ENCODE data around the gene PCSK7.
"Not testable (repeated sequence)": the region's sequence is repeated elsewhere in the genome, so short reads cannot be mapped to it uniquely, and the experiment has no call there.

PCSK7 gene

DNA sequence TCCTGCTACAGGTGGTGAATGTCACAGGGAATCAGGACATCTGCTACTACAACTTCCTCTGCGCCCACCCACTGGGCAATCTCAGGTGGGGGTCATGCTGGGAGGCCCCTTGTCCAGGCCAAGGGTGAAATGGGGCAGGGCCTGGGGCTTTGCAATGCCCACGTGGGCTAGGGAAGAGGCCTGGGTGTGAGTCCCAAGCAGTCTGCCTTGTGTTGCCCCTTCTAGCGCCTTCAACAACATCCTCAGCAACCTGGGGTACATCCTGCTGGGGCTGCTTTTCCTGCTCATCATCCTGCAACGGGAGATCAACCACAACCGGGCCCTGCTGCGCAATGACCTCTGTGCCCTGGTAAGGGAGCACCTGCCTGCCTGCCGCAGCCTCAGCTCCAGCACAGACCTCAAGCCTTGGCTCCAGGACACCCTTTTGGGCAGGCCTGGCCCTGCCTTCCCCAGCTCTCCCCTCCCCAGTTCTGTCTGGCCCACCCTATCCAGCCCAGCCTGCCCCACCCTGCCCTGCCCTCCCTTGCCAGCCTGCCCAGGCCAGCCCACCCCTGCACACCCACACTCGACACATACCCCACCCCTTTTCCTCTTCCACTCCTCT lies 41.8 kb downstream of the PCSK7 start:
- WGBS, 2 experiments, result 92 to 93% methylated on average over 8 of the region's 8 CpGs
- no peaks in the 10 kb centered on the region for H3K4me1 ChIP-seq (ENCODE audit: control insufficient read depth, insufficient read depth, low read length)
- H3K36me3 ChIP-seq (ENCODE audit: control insufficient read depth, insufficient read depth, low read length), result peaks cover 5% of the 10 kb centered on the region
- H3K9me3 ChIP-seq (ENCODE audit: control insufficient read depth, low read length), result no peaks in the 10 kb centered on the region
- H3K27ac ChIP-seq (ENCODE audit: insufficient read depth, low read depth, low read length, poor library complexity, severe bottlenecking), result no peak overlapping the region
- H3K27me3 ChIP-seq (ENCODE audit: control insufficient read depth, insufficient read depth, low read length, poor library complexity, severe bottlenecking), result no peaks in the 10 kb centered on the region
- H3K4me3 ChIP-seq (ENCODE audit: insufficient read depth, low read depth, low read length), result no peak overlapping the region

DNA sequence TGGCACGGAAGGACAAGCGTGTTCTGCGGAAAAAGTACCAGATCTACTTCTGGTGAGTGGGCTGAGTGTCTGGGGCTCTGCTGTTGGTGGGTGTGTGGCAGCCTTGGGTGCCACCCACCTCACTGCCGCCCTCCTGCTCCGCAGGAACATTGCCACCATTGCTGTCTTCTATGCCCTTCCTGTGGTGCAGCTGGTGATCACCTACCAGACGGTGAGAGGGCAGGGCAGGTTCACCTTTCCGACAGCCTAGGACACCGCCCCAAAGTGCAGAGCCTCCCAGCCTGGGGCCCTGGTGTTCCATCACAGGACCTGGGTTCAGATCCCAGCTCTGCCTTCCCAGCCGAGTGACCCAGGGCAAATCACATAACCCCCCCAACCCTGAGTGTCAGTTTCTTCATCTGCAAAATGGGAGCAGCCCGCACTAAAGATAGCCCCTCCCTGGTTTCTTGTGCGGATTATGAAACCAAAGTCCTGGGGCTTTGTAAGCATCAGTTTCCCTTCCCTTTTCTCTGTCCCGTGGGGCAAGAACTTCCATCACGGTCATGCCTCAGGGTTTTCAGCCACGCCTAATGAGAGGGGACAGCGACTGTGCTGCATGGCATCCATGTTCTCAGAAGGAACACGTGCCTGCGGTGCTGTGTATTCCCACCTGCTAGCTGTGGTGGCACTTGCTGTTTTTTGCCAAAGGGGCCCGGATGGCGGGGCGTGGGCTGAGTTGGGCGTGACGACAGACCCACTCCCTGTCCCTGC lies 42.5 kb downstream of the PCSK7 start:
- Histone ChIP-seq H3K4me1 (ENCODE audit: control insufficient read depth, insufficient read depth, low read length) (no peaks in the 10 kb centered on the region), H3K9me3 (ENCODE audit: control insufficient read depth, low read length) (no peaks in the 10 kb centered on the region), H3K36me3 (ENCODE audit: control insufficient read depth, insufficient read depth, low read length) (peaks cover 5% of the 10 kb centered on the region), H3K27ac (ENCODE audit: insufficient read depth, low read depth, low read length, poor library complexity, severe bottlenecking) (no peak overlapping the region), H3K4me3 (ENCODE audit: insufficient read depth, low read depth, low read length) (no peak overlapping the region), H3K27me3 (ENCODE audit: control insufficient read depth, insufficient read depth, low read length, poor library complexity, severe bottlenecking) (no peaks in the 10 kb centered on the region)
- 95% methylated on average over 22 of the region's 22 CpGs for WGBS, 2 experiments

- Histone ChIP-seq H3K27ac (ENCODE audit: insufficient read depth, low read depth, low read length, poor library complexity, severe bottlenecking) (no peak overlapping the region), H3K4me3 (ENCODE audit: insufficient read depth, low read depth, low read length) (no peak overlapping the region), H3K4me1 (ENCODE audit: control insufficient read depth, insufficient read depth, low read length) (no peaks in the 10 kb centered on the region), H3K36me3 (ENCODE audit: control insufficient read depth, insufficient read depth, low read length) (peaks cover 5% of the 10 kb centered on the region), H3K27me3 (ENCODE audit: control insufficient read depth, insufficient read depth, low read length, poor library complexity, severe bottlenecking) (no peaks in the 10 kb centered on the region), H3K9me3 (ENCODE audit: control insufficient read depth, low read length) (no peaks in the 10 kb centered on the region)
- 90 to 91% methylated on average over 20 of the region's 20 CpGs for WGBS, 2 experiments
These were observed 43.2 kb downstream of the PCSK7 start for GRCh38 chr11:117188620-117189081.

DNA sequence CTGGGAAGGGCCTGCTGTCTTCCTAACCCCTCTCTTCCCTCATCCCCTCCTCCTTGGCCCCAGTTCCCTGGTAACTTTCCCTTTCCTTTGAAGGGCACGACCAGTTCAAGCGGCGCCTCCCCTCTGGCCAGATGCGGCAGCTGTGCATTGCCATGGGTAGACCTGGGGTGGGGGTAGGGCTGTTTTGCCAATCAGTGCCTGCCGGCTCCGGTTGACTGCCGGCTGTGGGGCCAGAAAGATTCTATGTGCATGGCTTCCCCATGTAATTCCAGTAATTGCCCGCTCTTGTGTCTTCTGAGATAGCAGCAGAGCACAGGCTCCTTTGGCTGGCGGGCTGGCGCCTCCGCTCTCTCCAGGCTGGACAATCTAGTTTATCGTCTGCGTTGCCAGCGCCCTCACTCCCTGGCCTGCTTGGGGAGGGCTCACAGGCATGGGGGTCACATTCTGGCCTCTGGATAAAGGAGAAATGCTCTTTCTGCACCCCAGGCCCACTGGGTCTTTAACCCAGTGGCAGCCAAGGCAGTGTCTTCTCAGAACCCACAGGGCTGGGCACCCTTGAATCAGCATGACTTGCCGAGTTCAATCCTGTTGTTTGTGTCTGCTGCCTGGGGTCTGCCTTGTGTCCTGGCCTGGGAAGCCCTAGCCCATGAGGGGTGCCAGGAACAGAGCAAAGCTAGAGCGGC lies 43.9 kb downstream of the PCSK7 start:
- Histone ChIP-seq H3K4me3 (ENCODE audit: insufficient read depth, low read depth, low read length) (no peak overlapping the region), H3K36me3 (ENCODE audit: control insufficient read depth, insufficient read depth, low read length) (peaks cover 5% of the 10 kb centered on the region), H3K27me3 (ENCODE audit: control insufficient read depth, insufficient read depth, low read length, poor library complexity, severe bottlenecking) (no peaks in the 10 kb centered on the region), H3K27ac (ENCODE audit: insufficient read depth, low read depth, low read length, poor library complexity, severe bottlenecking) (no peak overlapping the region), H3K9me3 (ENCODE audit: control insufficient read depth, low read length) (no peaks in the 10 kb centered on the region), H3K4me1 (ENCODE audit: control insufficient read depth, insufficient read depth, low read length) (no peaks in the 10 kb centered on the region)
- WGBS, 2 experiments, result 94 to 95% methylated on average over 16 of the region's 16 CpGs

DNA sequence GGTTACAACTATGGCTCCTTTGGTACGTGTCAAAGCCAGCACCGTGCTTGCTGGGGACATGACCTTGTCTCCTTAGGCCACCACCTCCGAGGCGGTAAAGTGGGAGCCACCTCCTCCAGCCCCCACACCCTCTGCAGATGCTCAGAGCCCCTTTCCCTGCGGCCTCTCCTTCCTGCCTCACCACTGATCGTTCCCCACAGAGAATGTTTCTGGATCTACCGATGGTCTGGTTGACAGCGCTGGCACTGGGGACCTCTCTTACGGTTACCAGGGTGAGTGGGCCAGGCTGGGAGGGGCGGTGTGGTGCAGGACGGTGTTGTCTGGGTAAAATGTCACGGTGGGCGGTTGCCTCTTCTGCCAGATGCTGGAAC lies 44.5 kb downstream of the PCSK7 start:
- Histone ChIP-seq H3K4me1 (ENCODE audit: control insufficient read depth, insufficient read depth, low read length) (no peaks in the 10 kb centered on the region), H3K27ac (ENCODE audit: insufficient read depth, low read depth, low read length, poor library complexity, severe bottlenecking) (no peak overlapping the region), H3K9me3 (ENCODE audit: control insufficient read depth, low read length) (no peaks in the 10 kb centered on the region), H3K4me3 (ENCODE audit: insufficient read depth, low read depth, low read length) (no peak overlapping the region), H3K36me3 (ENCODE audit: control insufficient read depth, insufficient read depth, low read length) (peaks cover 7% of the 10 kb centered on the region), H3K27me3 (ENCODE audit: control insufficient read depth, insufficient read depth, low read length, poor library complexity, severe bottlenecking) (no peaks in the 10 kb centered on the region)
- 93% methylated on average over 13 of the region's 13 CpGs for WGBS, 2 experiments

DNA sequence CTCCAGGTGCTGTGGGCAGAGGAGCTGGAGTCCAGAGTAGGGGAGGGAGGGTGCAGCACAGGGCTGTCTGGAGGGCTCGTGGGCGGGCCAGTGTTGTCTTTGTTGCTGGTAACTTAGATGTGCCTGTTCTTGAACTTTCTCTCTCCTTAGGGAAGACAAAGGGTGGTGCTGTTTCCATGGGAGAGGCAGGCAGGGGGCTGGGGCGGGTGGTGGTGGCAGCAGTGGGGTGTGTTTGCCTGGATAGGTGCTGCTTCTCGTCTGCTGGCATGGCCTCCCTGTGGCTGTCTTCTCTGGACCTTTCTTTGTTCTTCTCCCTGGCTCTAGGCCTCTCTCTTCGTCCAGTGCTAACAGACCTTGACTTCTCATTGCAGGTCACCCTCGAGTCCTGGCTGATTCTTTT lies 44.9 kb downstream of the PCSK7 start:
- no peaks in the 10 kb centered on the region for H3K4me1 ChIP-seq (ENCODE audit: control insufficient read depth, insufficient read depth, low read length)
- H3K9me3 ChIP-seq (ENCODE audit: control insufficient read depth, low read length), result no peaks in the 10 kb centered on the region
- H3K36me3 ChIP-seq (ENCODE audit: control insufficient read depth, insufficient read depth, low read length), result peaks cover 7% of the 10 kb centered on the region
- H3K4me3 ChIP-seq (ENCODE audit: insufficient read depth, low read depth, low read length), result no peak overlapping the region
- H3K27ac ChIP-seq (ENCODE audit: insufficient read depth, low read depth, low read length, poor library complexity, severe bottlenecking), result no peak overlapping the region
- 90 to 91% methylated on average over 6 of the region's 6 CpGs for WGBS, 2 experiments
- H3K27me3 ChIP-seq (ENCODE audit: control insufficient read depth, insufficient read depth, low read length, poor library complexity, severe bottlenecking), result no peaks in the 10 kb centered on the region

DNA sequence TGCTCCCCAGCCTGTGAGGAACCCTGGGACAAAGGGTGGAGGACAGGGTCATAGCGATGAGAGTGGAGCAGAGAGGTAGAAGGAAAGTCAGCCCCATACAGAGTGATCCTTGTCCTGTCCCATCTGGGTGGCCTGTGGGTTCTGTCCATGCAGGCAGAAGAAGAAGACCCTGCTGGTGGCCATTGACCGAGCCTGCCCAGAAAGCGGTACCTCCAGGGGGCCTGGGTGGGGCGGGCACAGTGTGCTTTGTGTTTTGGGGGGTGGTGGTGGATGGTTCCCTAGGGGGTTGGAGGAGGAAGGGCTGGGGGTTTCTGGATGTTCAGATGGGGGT lies 45.5 kb downstream of the PCSK7 start:
- H3K36me3 ChIP-seq (ENCODE audit: control insufficient read depth, insufficient read depth, low read length), result peaks cover 4% of the 10 kb centered on the region
- H3K27me3 ChIP-seq (ENCODE audit: control insufficient read depth, insufficient read depth, low read length, poor library complexity, severe bottlenecking), result no peaks in the 10 kb centered on the region
- H3K27ac ChIP-seq (ENCODE audit: insufficient read depth, low read depth, low read length, poor library complexity, severe bottlenecking), result no peak overlapping the region
- H3K4me3 ChIP-seq (ENCODE audit: insufficient read depth, low read depth, low read length), result no peak overlapping the region
- no peaks in the 10 kb centered on the region for H3K9me3 ChIP-seq (ENCODE audit: control insufficient read depth, low read length)
- whole genome bisulfite sequencing, 2 experiments, result 93 to 94% methylated on average over 4 of the region's 4 CpGs
- H3K4me1 ChIP-seq (ENCODE audit: control insufficient read depth, insufficient read depth, low read length), result no peaks in the 10 kb centered on the region

DNA sequence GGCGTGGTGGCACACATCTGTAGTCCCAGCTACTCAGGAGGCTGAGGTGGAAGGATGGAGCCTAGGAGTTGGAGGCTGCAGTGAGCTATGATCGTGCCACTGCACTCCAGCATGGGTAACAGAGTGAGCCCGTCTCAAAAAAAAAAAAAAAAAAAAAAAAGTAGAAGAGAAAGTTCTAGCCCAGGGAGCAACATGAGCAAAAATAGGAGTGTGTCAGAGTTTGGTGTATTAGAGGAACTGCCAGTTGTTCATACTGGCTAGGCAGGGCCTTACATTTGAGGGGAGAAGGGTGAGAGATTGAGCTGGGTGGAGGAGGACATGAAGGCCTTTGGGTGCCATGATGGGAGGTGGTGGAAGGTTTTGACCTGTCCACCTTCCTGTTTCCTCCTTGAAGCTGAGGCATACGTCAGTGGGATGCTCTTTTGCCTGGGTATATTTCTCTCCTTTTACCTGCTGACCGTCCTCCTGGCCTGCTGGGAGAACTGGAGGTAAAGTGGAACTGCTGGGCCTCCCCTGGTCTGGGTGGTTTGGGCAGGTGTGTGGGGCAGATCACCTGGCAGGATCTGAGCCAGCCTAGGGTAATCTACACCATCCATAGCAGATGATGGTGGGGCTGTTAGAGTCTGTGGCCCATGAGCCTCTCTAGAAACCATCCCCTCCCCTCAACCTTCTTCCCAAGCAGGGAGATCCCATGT lies 46.0 kb downstream of the PCSK7 start:
- Histone ChIP-seq H3K36me3 (ENCODE audit: control insufficient read depth, insufficient read depth, low read length) (peaks cover 4% of the 10 kb centered on the region), H3K4me1 (ENCODE audit: control insufficient read depth, insufficient read depth, low read length) (peaks cover under 1% of the 10 kb centered on the region), H3K4me3 (ENCODE audit: insufficient read depth, low read depth, low read length) (no peak overlapping the region), H3K27ac (ENCODE audit: insufficient read depth, low read depth, low read length, poor library complexity, severe bottlenecking) (no peak overlapping the region), H3K9me3 (ENCODE audit: control insufficient read depth, low read length) (no peaks in the 10 kb centered on the region), H3K27me3 (ENCODE audit: control insufficient read depth, insufficient read depth, low read length, poor library complexity, severe bottlenecking) (no peaks in the 10 kb centered on the region)
- WGBS, 2 experiments, result 93 to 97% methylated on average over 5 of the region's 5 CpGs

DNA sequence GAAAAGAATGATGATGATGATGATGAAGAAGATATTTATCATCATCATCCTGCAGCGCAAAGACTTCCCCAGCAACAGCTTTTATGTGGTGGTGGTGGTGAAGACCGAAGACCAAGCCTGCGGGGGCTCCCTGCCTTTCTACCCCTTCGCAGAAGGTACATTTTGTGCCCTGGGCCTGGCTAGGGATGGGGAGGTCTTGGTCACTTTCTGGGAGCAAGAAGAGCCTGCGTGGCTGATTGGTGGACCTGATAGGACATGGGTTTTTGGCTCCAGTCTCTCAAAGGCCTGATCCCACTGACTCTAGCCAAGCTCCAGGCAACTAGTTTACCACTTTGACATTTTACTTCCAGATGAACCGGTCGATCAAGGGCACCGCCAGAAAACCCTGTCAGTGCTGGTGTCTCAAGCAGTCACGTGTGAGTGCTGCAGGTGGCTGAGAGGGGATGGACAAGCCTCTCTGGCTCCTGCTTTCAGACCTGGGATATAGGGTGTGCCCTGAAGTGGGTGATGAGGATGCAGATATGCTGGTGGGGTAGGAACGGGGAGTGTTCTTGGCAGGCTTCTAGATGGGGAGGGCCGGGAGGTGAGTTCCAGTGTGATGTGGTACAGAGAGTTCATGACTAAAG lies 48.0 kb downstream of the PCSK7 start:
- Histone ChIP-seq H3K4me1 (ENCODE audit: control insufficient read depth, insufficient read depth, low read length) (peaks cover 16% of the 10 kb centered on the region), H3K36me3 (ENCODE audit: control insufficient read depth, insufficient read depth, low read length) (peaks cover 4% of the 10 kb centered on the region), H3K4me3 (ENCODE audit: insufficient read depth, low read depth, low read length) (no peak overlapping the region), H3K9me3 (ENCODE audit: control insufficient read depth, low read length) (no peaks in the 10 kb centered on the region), H3K27ac (ENCODE audit: insufficient read depth, low read depth, low read length, poor library complexity, severe bottlenecking) (no peak overlapping the region), H3K27me3 (ENCODE audit: control insufficient read depth, insufficient read depth, low read length, poor library complexity, severe bottlenecking) (no peaks in the 10 kb centered on the region)
- 95 to 96% methylated on average over 10 to 11 of the region's 11 CpGs for WGBS, 2 experiments

GRCh38 chr11:117183178-117183577 lies 48.7 kb downstream of the PCSK7 start:
- not testable (repeated sequence) for H3K27ac ChIP-seq (ENCODE audit: insufficient read depth, low read depth, low read length, poor library complexity, severe bottlenecking); H3K27me3 ChIP-seq (ENCODE audit: control insufficient read depth, insufficient read depth, low read length, poor library complexity, severe bottlenecking); H3K4me3 ChIP-seq (ENCODE audit: insufficient read depth, low read depth, low read length); H3K9me3 ChIP-seq (ENCODE audit: control insufficient read depth, low read length); H3K36me3 ChIP-seq (ENCODE audit: control insufficient read depth, insufficient read depth, low read length)
- WGBS, 2 experiments, result 92 to 95% methylated on average over 13 of the region's 13 CpGs
- H3K4me1 ChIP-seq (ENCODE audit: control insufficient read depth, insufficient read depth, low read length), result peaks cover 16% of the 10 kb centered on the region

Data from ectodermal cell (in vitro differentiated cells).